Stimulated activated CD4-positive, alpha-beta T cell treated with anti-CD3 and anti-CD28 coated beads, TNF-alpha, amount 100 ng/mL, for 24 hours (primary cell): ENCODE data around the gene PBX4.

ENCODE experiments used
- DNase-seq, 3 experiments: peaks; one replicate each; pipeline ENCODE4 v3.0.0-alpha.2; 2020; ENCODE audit warnings: low read depth in 3 of 3

PBX4 gene

DNA sequence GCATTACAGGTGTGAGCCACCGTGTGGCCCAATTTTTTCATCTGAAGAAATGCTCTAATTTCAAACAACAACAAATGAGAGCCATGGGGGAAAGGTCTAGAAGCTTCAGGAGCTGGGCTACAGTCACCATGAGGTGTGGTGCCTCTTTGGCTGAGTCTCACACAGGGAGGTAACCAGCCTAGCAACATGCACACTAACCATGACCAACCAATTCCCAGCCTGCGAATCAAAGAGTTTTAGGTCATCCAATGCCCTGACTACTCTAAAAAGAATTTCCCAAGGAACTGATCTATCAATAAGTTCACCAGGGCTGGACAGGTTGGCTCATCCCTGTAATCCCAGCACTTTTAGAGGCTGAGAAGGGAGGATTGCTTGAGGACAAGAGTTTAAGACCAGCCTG, 29.9 kb downstream of the PBX4 start:
- no peak for DNase-seq

DNA sequence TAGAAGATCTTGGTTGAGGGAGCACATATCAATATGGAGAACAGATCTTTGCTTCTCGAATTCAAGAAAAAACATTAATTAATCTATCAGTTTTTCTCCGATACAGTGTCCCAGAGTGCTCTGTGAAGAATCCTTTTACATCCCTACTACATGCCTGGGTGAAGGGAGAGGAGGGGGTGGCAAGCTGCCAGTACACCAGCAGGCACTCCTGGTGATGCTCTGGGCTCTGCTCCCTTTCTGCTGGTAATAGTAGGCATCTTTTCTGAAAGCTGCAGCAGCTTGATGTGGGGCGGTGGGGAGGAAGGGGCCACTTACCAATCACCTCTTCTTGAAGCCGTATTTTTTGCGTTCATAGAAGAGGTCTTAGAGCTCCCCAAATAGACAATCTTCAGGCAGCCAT, 30.7 kb downstream of the PBX4 start:
- DNase-seq = no peak

DNA sequence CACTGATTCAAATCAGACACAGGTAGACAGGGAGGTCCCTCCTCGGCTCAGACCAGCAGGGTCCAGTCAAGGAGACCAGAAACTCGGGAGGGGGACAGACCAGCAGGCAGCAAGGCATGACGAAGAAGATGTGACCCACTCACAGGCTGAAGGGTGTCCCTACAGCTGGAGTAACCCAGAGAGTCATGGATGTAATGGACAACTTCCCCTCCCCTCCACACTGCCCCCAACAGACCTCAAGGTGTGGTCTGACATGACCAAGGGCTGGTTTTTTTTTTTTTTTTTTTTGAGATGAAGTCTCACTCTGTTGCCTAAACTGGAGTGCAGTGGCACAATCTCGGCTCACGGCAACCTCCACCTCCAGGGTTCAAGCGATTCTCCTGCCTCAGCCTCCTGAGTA, 34.1 kb downstream of the PBX4 start:
- DNase-seq = no peak

DNA sequence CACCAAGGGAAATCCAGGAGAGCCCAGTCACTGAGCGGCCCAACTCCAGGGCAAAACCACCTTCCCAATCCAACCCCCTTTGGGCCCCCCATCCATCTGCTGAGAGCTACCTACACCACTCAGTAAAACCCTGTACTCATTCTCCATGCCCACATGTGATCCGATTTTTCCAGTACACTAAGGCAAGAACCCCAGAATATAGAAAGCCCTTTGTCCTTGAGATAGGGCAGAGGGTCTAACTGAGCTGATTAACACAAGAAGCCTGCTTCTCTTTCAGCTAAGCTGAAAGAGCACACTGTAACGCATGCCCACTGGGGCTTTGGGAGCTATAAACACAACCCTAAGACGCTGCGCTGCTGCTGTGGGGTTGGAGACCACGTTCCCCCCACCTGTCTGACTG, 36.0 kb downstream of the PBX4 start:
- no peak for DNase-seq

DNA sequence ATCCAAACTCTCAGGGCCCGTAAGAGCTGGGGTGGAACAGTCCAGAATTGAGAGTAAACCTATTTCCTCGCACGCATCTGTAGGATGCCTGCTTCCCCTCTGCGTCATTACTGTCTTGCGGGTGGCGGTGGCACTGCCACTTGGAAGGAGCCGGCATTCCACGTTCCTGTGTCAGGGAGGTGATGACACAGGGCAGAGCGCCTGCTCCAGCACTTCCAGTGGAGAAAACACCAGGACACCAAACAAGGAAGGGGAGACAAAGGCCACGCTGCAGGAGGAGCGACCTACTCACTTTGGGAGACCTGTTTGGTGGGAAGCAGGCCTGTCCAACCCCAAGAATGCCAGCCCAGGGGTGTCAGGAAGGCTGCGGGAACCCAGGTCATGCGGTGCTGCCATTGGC, 37.1 kb downstream of the PBX4 start:
- DNase-seq = no peak

DNA sequence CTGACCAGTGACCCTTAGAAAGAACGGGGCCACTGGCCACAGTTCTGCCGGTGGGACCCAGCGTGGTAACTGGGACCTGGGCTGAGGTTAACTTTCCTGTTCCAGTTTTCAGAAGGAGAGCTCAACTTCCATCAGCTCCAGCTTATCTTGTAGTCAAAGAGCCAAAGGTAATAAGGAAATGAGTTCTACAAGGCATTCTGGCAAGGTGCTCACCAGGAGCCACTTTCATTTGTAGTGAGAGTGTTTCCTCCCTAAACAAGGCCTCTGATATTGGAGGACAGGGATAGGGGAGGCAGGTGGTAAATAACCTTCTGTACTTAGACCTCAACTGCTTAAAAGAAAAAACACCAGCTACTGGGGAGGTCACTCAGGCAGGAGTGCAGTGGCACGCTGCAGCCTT, 38.1 kb downstream of the PBX4 start:
- no peak for DNase-seq

DNA sequence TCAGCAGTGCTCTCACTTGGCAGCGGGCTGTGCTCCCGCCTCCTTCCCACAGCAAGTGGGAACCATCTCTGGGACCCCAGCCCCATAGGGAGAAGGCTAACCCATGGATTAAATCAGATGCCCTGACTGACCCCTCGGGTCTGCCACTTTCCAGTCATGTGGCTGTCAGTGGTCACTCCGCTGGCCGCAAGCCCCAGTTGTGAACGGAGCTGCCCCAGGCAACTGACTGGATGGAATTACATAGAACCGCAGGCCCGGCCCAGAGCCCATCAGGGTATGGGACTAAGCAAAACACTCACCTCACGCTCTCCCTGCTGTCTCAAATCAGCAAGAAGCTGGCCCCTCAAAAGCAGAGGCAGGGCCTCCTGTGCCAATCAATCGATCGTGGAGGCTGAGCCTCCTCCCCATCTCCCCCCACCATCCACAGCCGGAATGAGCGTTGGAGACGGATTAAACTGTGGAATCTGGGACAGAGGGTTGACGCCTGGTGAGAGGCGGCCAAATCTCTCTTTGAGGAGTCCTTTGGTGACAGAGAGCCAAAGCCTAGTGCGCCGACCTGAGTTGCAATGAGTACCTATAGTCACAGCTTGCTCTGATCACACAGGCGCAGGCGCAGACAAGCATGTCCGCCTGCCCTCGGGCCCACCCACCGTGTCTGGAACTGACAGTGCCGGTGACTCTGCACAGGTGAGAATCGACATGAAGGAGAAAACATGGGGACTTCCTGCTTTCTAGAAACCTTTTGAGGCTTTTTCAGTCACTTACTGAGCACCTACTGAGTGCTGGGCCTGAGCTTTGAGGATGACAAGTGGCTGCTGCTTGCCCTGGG, 38.7 kb downstream of the PBX4 start:
- DNase-seq = no peak

DNA sequence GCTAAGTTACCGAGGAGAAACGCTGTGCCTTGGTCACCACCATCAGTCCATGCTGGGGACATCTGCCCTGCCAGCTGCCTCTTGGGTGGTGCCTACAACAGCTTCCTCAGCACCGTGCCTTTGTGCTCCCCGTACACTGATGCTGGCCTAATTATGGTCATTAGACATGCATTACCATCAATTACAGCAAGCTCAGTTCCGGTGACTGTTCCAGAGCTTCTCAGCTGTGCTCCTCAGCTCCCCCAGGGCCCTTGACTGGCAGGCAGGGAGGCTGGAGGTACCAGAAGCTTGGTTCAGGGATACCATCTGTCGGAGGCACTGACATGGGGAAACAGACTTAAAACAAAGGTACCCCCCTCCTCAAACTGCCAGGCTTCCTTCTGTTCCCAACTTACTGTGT, 40.2 kb downstream of the PBX4 start:
- no peak for DNase-seq

DNA sequence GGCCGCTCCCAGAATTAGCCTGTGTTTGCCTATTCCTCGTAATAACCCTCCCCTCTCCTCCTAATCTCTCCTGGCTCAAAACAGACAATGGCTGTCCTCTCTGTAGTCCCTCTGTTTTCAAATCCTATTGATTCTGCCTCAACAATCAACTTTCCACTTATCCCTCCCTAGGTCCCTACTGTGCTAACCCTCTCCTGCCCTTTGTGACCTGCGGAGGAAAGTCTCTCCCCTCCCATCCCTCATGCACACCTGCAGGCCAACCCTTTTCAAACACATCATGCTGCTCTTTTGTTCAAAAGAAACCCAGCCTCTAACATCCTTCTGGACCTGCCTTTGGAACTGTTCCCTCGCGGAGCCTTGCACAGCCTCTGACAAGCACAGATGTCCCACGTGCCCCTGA, 43.1 kb downstream of the PBX4 start:
- DNase-seq = no peak

DNA sequence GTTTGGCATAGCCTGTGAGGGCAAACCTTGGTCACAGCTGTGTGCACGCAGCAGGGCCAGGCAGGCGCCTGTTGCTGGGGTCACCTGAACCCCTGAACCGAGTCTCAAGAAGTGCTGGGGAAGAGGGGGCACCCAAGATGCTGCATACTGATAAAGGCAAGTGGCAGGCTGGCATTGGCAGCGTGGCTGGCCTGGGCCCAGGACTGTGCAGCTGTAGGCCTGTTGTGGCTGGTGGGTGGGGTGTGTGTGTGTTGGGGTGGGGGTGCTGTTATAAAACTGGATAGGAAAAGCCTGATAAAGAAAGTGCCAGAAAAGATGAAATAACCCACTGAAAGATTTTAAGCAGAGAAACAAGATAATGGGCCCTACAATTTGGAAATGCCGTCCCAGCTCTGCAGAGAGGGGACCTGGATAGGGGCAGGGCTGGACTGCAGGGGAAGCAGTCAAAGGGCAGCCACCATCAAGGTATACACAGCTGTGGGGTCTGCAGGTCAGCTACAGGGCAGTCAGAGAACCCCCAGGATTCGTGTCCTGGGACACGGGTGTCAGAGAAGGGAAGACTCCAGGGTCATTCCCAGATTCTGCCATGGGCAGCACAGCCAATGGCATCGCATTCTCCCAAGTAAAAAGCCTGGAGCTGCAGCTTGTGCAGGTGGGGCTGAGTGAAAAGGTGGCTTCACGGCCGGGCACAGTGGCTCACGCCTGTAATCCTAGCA, 47.3 kb downstream of the PBX4 start:
- DNase-seq = no peak

DNA sequence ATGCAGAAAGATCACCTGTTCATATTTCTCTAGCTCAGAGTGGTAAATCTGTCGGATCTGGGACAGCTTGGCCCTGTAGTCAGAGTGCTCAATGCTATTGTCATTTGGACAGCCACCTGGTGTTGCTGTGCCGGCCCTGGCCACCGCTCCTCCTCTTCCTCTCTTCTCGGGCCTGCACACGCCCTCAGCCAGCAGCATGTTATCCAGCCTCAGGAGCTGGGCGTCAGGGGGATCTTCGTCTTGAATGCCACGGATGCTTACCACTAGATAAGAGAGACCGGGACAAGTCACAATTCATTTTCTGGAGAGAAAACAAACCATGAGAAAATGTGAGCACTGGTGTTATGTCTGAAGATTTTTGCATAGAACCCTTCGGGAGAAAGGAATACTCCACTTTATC, 47.9 kb downstream of the PBX4 start:
- no peak for DNase-seq

DNA sequence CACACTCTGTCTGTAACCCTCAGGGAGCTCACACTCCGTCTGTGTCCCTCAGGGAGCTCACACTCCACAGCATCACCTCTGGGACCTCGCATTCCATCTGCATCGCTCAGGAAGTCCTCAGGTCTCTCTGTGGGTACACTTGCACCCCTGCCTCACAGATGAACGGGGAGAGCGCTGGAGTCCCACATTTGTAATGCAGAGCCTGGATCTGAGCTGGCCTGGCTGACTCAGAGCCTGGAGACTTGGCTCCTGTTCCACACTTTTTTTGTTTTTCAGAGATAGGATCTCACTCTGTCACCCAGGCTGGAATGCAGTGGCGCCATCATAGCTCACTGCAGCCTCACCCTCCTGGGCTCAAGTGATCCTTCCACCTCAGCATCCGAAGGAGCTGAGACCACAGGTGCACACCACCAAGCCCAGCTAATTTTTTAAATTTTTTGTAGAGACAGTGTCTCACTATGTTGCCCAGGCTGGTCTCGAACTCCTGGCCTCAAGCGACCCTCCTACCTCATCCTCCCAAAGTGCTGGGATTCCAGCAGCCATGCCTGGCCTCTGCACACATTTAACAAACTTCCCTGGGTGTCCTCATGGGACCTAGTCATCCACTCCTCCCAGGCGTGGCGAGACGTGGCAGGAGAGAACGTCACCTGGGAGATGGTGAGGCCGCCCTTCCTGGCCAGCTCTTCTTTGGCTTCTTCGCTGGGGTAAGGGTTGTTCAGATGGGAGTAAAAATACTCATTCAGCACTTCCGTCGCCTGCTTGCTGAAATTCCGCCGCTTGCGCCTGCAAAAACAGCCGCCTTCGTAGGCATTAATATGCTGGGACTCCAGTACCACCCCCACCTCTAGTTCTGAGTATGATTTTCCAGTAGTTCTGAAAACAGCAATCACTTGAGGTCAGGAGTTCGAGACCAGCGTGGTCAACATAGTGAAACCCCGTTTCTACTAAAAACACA, 49.4 kb downstream of the PBX4 start:
- no peak for DNase-seq

DNA sequence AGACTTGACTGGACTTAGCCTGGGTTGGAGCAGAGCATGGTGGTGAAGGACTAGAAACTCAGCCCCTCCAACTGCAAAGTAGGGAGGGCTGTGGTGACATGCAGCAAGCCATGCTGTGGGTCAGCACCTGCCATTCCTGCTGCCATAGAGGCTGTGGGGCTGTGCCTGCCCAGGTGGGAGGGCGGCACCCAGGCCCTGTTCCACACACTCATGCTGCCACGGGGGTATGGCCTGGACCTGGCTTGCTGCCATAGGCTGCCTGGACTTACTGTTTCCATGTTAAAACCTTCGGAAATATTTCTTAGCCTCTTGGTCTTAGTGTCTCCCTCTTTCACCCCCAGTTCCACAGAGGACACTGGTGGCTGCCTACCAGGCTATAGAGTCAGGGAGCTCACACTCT, 51.1 kb downstream of the PBX4 start:
- no peak for DNase-seq

DNA sequence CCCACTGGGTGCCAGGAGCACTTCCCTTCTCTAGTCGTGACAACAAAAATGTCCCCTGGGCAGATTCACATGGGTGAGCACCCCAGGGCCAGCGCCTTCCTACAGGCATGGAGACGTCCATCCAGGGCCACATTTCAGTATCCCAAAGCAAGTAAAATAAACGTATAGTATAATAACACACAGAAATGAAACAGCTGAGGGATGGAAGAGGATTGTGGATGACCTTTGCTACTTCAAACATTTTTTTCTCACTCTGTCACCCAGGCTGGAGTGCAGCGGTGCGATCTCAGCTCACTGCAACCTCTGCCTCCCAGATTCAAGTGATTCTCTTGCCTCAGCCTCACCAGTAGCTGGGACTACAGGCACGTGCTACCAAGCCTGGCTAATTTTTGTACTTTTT, 52.2 kb downstream of the PBX4 start:
- no peak for DNase-seq

DNA sequence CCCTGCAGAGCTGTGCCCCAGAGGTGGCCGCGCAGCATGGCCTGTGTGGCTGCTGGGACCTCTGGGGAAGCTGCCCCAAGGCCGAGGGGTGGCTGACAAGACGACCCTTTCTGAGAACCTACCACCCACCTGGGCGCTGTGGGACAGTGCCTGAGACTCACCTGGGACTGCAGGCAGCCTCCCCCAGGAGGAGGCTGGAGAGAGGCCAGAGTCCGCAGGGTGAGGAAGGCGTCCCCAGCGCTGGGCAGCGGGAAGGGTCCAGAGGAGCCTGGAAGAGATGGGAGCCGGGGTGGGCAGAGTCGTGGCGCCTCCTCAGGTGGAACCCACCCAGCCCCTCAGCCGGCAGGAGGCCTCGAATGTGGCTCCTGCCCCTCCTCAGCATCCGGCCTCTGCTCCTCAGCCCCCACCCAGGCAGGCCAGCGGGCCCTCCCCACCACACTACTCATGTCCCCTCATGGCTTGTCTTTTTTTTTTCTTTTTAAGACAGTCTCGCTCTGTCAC, 55.1 kb downstream of the PBX4 start:
- DNase-seq = no peak

DNA sequence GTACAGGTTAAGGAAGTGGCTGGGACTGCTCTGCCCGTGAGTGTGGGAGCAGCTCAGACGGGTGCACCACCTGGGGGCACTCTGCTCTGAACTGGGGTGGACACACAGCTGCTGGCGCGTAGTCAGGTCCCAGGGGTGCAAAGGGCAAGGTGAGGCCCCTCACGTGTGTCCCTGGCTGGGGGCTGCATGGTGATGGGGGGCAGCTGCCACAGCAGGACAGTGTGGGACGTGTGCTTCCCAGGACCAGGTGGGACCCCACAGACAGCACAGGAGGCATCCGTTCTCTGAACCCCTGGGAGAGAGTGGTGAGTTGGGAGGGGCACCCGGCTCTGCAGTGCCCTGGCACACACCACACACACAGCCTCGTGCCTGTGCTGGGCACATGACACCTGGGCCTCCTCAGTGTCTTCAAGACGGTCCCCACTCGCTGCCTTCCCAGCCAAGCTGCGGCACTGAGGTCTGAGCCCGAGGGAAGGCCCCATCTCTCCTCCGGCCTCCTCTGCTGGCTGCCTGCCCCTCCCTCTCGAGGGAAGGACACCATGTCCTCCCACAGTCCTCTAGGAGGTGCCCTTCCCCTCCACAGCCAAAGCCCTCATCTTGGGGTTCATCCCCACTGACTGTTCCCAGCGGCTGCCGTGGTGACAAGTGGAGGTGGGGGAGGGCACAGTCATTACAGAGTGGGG, 55.7 kb downstream of the PBX4 start:
- DNase-seq = peak in 1 of 3 experiments; percentile 29

DNA sequence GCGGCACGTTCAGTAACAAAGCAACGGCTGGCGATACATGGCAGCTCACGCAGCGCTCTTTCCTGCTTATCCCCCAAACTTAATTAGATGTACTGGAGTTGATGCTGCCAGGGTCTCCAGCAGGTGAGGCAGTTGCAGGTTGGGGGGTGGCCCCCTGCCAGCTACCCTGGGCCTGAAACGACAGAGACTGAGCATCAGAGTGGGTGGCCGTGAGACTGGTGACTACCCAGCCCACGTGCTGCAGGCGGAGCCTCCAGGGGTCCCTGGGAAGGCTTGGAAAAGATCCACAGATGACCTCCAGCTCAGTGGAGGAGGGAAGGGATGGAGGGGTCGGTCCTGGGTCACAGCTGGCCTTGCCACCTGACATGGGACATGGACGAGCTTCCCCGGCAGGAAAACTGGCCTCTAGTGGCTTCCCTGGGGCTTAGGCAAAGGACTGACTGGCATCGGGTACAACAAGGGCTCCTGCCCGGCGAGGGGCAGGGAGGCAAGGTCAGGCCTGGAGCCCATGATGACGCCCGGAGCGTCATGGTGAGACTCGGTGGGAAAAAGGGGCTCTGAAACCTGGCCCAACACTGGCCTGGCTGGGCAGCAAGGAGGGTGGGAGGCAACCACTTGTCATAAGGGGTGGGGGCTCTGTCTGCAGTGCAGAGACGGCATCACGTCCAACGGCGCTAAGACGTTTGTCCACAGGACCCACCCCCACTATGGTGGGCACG, 56.4 kb downstream of the PBX4 start:
- DNase-seq = no peak

DNA sequence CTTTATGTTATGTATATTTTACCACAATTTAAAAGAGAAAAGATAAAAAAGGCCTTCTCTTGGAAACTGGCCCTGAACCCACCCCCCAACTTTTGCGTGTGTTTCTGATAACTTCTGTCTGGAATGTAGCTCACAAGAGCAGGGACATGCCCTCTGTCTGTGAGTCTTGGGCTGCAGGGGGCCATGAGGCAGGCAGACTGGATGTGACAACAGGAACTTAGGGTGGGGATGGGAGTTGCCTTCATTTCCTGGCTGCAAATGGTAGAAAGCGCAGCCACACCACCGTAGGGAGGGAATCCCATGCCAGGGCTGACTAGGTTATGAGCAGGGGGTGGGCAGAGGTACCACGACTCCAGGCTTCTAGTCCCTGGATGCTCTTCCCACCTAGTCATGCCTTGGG, 58.6 kb downstream of the PBX4 start:
- no peak for DNase-seq

DNA sequence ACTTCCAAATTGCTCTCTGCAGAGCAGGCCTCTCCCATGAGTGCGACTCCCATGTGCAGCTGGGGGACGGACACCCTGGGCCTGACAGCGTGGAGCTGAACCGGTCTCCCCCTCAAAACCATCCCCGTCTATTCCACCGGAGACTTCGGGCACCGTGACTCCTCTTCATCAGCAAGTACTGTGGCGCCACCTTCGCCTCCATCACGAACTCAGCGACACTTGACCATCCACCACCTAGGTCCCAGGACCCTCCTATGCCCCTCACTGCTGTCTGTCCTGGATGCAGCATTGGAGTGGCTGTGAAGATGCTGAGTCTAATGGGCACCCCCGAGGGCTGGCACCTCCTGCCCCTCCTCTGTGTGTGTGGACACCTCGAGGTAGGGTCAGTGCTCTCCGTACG, 59.9 kb downstream of the PBX4 start:
- no peak for DNase-seq

DNA sequence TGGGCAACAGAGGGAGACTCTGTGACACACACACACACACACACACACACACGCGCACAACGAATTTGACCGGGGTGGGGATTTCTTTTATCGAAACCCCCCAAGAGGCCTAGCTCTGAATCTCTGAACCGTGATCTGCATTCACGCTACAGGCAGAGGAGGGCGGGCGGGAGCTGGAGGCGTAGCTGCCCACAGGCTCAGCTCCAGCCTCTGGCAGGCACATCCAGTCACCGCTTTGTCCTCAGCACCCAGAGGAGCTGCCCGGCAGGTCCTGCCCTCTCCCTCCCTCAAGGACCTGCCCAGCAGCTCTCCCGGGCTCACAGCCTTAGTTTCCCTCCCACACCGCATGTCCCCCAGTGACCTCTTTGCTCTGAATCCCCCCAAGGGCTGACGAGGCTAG, 60.4 kb downstream of the PBX4 start:
- no peak for DNase-seq
